KMS-11 (cell line): ENCODE results near the gene DIP2C.

Source experiments
- H2AFZ ChIP-seq: fragments of 200-600 bp; sonication (generic); 2 replicates; pipeline ENCODE4 v1.6.1; 2016; ENCODE audit warnings: antibody characterized with exemption, mixed run types, low read depth
- H3K27ac ChIP-seq: fragments of 200-600 bp; sonication (generic); 2 replicates; pipeline ENCODE4 v1.6.1; 2016; ENCODE audit warnings: mild to moderate bottlenecking, mixed run types
- H3K27me3 ChIP-seq: fragments of 200-600 bp; sonication (generic); 2 replicates; pipeline ENCODE4 v1.6.1; 2017; ENCODE audit warnings: mild to moderate bottlenecking, low read depth, mixed run types, moderate library complexity; ENCODE audit not compliant: insufficient read depth
- H3K36me3 ChIP-seq: fragments of 200-600 bp; sonication (generic); 2 replicates; pipeline ENCODE4 v1.6.1; 2017; ENCODE audit warnings: mild to moderate bottlenecking, mixed run types; ENCODE audit not compliant: insufficient read depth
- H3K4me1 ChIP-seq: fragments of 200-600 bp; sonication (generic); 2 replicates; pipeline ENCODE4 v1.6.1; 2016; ENCODE audit warnings: mild to moderate bottlenecking, low read depth, mixed run types; ENCODE audit not compliant: poor library complexity, severe bottlenecking
- H3K4me2 ChIP-seq: fragments of 200-600 bp; sonication (generic); 2 replicates; pipeline ENCODE4 v1.7.0; 2016; ENCODE audit warnings: mild to moderate bottlenecking, mixed run types
- H3K4me3 ChIP-seq: fragments of 200-600 bp; sonication (generic); IDR thresholded peaks from 2 replicates; pipeline ENCODE4 v1.6.1; 2017; ENCODE audit warnings: low read depth, low read length, mixed read lengths; ENCODE audit not compliant: insufficient read depth
- H3K79me2 ChIP-seq: fragments of 200-600 bp; sonication (generic); 2 replicates; pipeline ENCODE4 v1.6.1; 2016; ENCODE audit warnings: low read depth, mixed run types; ENCODE audit not compliant: insufficient read depth
- H3K9ac ChIP-seq: fragments of 200-600 bp; sonication (generic); 2 replicates; pipeline ENCODE4 v1.6.1; 2016; ENCODE audit warnings: mild to moderate bottlenecking, mixed run types
- H4K20me1 ChIP-seq: fragments of 200-600 bp; sonication (generic); 2 replicates; pipeline ENCODE4 v1.6.1; 2016; ENCODE audit warnings: mild to moderate bottlenecking, mixed run types; ENCODE audit not compliant: insufficient read depth
- CTCF ChIP-seq: fragments of 200-600 bp; sonication (generic); conservative IDR thresholded peaks from 2 replicates; pipeline ENCODE4 v1.6.1; 2017; ENCODE audit warnings: low read depth, mild to moderate bottlenecking, antibody characterized with exemption, low read length, moderate library complexity, mixed read lengths

DIP2C gene

GRCh38 chr10:290026-290725, 399.3 kb downstream of the DIP2C start:
- H3K79me2 ChIP-seq: no peaks in the 10 kb centered on the region
- H3K27ac ChIP-seq: no peak overlapping the region
- no peaks in the 10 kb centered on the region for H3K27me3 ChIP-seq
- no peaks in the 10 kb centered on the region for H3K36me3 ChIP-seq
- H3K9ac ChIP-seq: no peak overlapping the region
- no peak overlapping the region for H2AFZ ChIP-seq
- H3K4me3 ChIP-seq: no peak overlapping the region
- no peak for TF ChIP-seq CTCF
- no peak overlapping the region for H3K4me2 ChIP-seq
- no peaks in the 10 kb centered on the region for H4K20me1 ChIP-seq
- H3K4me1 ChIP-seq: no peaks in the 10 kb centered on the region

- Histone ChIP-seq H3K27me3 (no peaks in the 10 kb centered on the region), H3K4me1 (no peaks in the 10 kb centered on the region), H3K27ac (no peak overlapping the region), H3K36me3 (no peaks in the 10 kb centered on the region), H2AFZ (no peak overlapping the region), H3K9ac (no peak overlapping the region), H4K20me1 (no peaks in the 10 kb centered on the region), H3K4me2 (no peak overlapping the region), H3K79me2 (no peaks in the 10 kb centered on the region), H3K4me3 (no peak overlapping the region)
- no peak for TF ChIP-seq CTCF
Observed at GRCh38 chr10:289581-289980, 399.9 kb downstream of the DIP2C start.

GRCh38 chr10:288316-289200, 400.9 kb downstream of the DIP2C start:
- H3K4me3 ChIP-seq: no peak overlapping the region
- H2AFZ ChIP-seq: no peak overlapping the region
- H4K20me1 ChIP-seq: no peaks in the 10 kb centered on the region
- no peaks in the 10 kb centered on the region for H3K79me2 ChIP-seq
- H3K36me3 ChIP-seq: no peaks in the 10 kb centered on the region
- TF ChIP-seq CTCF: no peak
- H3K4me1 ChIP-seq: no peaks in the 10 kb centered on the region
- H3K27me3 ChIP-seq: no peaks in the 10 kb centered on the region
- no peak overlapping the region for H3K27ac ChIP-seq
- no peak overlapping the region for H3K9ac ChIP-seq
- H3K4me2 ChIP-seq: no peak overlapping the region

- Histone ChIP-seq H3K36me3 (no peaks in the 10 kb centered on the region), H3K27ac (no peak overlapping the region), H3K27me3 (no peaks in the 10 kb centered on the region), H4K20me1 (no peaks in the 10 kb centered on the region), H3K79me2 (no peaks in the 10 kb centered on the region), H3K4me3 (no peak overlapping the region), H3K4me2 (no peak overlapping the region), H2AFZ (no peak overlapping the region), H3K4me1 (no peaks in the 10 kb centered on the region), H3K9ac (no peak overlapping the region)
- peak; percentile 41 for TF ChIP-seq CTCF
Observed at GRCh38 chr10:287814-288213, 401.7 kb downstream of the DIP2C start.
